HG03439 (cell line): ENCODE measurements around the gene TRAPPC1.
"Not testable (repeated sequence)": the region's sequence is repeated elsewhere in the genome, so short reads cannot be mapped to it uniquely, and the experiment has no call there.

Experiments
- ATAC-seq: cut with Tn5 transposase; IDR thresholded peaks from one replicate; pipeline ENCODE4 v1.9.1; 2021; ENCODE audit warnings: mild to moderate bottlenecking, moderate library complexity; ENCODE audit not compliant: unreplicated experiment

Gene TRAPPC1, protein sequence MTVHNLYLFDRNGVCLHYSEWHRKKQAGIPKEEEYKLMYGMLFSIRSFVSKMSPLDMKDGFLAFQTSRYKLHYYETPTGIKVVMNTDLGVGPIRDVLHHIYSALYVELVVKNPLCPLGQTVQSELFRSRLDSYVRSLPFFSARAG

DNA sequence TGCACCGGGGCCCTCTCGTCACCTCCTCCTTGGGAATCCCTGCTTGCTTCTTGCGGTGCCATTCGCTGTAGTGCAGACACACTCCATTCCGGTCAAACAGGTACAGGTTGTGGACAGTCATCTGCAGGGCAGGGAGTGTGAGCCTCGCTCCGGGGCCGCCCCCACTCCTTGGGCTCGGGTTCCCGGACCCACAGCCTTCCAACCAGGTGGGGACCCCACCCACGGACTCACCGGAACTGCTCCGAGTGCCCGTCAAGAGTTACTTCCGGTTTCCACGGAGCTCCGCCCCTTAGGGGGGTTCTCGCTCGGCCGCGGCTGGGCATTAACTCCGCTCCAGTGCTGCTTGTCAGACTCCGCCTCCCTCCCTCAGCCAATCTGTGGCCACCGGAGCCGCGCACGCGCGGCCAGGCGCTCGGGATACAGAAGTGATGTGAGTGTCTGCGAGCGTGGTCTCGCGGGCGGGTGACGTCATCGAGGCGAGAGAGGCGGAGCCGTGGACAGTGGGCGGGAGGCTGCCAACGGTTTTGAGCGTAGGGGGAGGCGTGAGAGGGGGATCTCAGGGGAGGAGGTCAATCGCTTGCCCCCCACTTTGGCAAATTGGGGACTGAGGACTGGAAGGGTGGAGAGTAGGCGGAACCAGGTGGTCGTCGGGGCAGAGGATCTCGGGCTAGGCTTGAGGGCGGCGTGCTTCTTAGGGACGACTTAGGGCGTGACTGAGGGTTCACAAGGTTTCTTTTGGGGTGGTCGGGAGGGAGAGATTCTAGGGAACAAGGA, at the start of gene TRAPPC1, which contains the start of gene CNTROB:
TRAPPC1 (minus strand) TSS at position 238 of the 774 bp plus-strand sequence; CDS start at position 121, 117 bp downstream.
CNTROB (plus strand) TSS at position 498 of the 774 bp plus-strand sequence. CDS start 874 bp downstream, outside the sequence.
- ATAC-seq: peak; percentile 87

DNA sequence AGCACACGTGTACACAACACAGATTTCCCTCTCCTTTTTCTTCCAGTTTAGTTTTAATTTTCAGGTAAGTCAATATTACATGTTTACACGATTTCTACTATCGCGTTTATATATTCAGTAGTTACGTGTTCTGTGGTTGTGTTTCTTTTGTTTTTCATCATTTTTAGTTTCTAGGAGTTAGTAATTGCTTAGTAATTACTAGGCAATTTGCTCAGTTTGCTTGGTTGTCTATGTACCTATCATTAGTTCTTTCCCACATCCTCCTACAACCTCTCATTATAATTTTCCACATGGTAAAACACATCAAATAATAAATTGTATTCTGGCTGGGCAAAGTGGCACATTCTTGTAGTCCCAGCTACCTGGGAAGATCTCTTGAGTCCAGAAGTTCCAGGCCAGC, 46.1 kb upstream of the TRAPPC1 start:
- no peak for ATAC-seq

DNA sequence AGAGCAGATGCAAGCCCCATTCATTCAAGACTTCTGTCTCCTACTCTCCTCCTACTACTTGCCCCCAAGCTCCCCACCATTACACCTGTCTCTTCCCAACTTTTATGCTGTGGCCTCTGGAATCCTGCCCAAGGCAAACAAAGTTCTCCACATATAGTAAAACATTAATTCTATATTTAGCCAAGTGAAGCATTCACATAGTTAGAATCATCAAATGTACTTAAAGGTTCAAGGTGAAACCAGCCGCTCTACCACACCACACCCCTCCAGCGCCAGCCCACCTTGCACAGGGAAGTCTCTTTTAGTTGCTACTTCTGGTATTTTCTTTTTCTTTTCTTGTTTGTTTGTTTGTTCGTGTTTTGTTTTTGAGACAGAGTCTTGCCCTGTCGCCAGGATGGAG, 45.3 kb upstream of the TRAPPC1 start:
- no peak for ATAC-seq

DNA sequence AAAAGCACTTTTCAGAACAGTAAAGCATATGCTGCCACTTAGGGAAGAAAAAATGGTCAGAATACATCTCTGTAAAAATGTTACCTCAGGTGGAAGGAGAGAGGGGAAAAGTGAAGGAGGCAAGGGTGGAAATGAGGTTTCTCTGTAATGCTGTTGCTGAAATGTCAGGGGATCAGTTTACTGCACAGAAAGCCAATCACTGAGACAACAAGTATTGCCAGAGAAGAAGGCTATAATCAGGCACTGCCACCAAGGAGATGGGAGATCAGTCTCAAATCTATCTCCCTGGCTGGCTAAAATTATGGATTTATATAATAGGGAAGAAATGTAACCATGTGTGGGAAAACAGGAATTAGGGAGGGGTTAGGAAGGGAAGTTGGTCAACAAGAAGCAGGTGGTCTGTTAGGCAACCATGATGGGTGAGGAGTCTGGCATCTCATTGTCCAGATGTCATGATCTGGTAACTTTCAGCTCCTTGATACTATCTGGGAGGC, 42.9 kb upstream of the TRAPPC1 start:
- no peak for ATAC-seq

DNA sequence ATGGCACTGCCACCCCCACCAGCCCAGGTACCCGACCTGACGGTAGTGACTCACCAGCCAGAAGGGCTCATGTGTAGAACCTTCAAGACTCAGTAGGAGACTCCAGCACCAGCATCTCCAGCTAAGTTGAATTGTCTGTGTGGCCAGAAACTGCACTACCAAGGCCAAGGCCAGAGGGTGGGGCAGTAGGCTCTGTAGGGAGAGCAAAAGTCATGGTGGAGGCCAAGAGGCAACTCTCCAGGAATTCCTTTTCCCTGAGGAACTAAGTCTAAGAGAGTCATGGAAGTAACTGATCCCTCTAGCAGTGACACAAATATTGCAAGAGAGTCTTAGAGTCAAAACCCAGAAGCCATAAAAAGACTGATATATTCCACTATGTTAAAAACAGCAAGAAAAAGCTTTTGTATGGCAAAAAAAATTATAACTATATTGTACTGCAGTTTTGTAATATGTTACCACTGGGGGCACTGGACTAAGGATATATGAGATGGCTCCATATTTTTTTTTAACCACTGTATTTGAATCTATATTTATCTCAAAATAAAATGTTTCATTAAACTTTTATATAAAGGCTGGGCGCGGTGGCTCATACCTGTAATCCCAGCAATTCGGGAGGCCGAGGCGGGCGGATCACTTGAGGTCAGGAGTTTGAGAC, 40.5 kb upstream of the TRAPPC1 start:
- no peak for ATAC-seq

DNA sequence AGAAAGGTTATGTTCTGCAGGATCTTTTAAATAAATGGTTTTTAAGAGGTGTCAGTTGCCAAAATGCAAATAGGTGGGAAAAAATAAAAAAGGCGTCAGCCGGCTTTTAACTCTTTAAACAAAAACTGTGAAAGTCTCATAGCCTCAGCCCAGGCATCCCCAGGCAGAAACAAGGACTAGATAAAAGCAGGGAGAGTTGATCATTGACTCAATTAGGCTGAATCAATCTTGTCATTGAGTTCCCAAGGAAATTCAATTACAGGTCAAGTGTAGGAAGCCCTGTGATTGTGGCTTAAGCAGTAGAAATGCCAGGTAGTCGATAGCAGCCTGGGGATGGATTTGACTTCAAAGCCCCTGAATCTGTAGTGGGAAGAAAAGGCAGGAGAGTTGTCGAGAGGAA, 39.9 kb upstream of the TRAPPC1 start:
- no peak for ATAC-seq

DNA sequence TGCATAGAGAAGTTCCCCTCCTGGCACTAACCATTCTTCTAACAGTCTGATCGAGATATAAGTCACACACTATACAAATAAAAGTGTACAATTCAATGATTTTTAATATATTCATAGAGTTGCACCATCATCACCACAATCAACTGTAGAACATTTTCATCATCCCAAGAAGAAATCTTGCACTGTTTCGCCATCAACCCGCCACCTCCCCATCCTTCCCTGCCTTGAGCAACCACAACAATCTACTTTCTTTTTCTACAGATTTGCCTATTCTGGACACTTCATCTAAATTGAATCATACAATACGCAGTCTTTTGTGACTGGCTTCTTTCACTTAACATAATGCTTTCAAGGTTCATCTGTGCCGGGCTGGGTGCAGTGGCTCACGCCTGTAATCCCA, 37.7 kb upstream of the TRAPPC1 start:
- ATAC-seq: no peak

DNA sequence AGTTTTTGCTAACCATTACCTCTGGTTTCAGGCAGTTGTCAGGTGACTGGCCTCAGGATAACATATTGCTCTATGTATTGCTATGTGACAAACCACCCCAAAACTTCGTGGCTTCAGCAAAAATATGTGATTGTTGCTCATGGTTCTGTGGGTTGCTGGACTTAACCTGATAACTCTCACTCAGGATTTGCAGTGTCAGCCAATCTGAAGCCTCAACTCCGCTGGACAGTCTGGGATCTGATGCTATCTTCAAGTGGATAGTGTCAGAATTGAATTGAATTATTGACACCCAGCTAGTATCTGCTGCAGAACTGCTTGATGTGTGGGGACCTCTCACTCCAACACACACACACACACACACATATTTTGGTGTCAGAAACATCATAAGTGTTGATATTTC, 36.0 kb upstream of the TRAPPC1 start:
- no peak for ATAC-seq

DNA sequence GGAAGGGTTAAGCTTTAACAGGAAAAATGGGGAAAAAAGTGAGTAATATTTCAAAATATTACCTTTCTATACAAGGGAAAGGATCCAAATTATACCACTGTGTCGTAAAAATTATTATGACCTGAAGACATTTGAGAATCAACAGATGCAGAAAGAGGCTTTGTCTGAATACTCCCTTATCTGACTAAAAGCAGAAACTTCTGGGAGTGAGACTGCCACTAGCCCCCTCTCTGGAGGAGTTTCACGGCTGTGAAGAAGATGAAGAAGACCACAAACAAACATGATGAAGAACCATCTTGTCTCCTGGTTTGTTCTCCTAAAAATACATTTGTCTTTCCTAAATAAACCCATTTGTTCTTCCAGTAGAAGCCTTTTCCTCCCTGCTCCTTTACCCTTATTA, 29.7 kb upstream of the TRAPPC1 start:
- ATAC-seq: no peak

DNA sequence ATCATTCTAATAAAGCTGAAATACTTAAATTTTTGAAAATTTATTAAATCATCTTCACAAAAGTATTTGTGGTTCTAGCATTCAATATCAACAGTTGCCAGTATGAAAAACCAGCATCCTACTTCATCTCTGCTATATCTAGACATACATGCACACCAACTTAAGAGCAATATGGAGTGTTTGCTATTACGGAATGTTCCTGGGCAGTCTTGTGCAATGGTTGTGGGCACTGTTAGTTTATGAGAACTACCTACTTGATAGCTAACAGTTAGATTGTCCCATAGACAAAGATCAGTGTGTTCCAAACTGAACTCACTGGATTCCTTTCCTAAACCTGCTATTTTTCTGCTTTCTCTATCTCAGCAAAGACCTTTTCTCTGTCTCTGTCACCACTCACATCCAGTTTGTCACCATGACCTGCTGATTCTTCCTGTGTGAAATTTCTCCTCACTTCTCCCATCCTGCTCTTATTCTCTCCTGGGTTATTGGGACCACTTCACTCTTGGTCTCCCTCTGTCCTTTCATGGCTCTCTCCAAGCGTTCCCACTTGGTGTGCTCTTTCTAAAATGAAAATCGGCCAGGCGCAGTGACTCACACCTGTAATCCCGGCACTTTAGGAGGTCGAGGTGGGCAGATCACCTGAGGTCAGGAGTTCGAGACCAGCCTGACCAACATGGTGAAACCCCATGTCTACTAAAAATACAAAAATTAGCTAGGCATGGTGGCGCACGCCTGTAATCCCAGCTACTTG, 27.9 kb upstream of the TRAPPC1 start:
- no peak for ATAC-seq

DNA sequence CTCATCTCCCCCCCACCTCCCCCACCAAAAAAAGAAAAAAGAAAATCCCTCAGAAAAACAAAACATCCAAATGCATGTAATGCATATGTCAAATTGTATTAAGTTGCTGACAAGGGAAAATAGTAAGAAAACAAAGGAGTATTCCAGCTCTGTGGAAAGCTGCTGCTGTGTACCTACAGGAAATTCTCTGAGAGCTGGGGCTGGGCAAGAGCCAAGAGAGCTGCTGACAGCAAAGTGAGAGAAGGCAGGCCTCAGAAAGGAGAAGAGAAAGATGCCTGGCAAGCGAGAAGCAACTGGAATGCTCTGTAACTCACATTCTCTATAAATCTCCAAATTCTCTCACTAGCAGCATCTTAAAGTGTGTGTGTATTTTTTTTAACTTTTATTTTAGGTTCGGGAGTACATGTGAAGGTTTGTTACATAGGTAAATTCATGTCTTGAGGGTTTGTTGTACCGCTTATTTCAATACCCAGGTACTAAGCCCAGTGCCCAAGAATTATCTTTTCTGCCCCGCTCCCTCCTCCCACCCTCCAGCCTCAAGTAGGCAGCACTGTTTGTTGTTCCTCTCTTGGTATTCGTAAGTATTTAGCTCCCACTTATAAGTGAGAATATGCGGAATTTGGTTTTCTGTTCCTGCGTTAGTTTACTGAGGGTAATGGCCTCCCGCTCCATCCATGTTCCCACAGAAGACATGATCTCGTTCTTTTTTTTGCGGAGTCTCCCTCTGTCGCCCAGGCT, 24.7 kb upstream of the TRAPPC1 start:
- ATAC-seq: no peak

DNA sequence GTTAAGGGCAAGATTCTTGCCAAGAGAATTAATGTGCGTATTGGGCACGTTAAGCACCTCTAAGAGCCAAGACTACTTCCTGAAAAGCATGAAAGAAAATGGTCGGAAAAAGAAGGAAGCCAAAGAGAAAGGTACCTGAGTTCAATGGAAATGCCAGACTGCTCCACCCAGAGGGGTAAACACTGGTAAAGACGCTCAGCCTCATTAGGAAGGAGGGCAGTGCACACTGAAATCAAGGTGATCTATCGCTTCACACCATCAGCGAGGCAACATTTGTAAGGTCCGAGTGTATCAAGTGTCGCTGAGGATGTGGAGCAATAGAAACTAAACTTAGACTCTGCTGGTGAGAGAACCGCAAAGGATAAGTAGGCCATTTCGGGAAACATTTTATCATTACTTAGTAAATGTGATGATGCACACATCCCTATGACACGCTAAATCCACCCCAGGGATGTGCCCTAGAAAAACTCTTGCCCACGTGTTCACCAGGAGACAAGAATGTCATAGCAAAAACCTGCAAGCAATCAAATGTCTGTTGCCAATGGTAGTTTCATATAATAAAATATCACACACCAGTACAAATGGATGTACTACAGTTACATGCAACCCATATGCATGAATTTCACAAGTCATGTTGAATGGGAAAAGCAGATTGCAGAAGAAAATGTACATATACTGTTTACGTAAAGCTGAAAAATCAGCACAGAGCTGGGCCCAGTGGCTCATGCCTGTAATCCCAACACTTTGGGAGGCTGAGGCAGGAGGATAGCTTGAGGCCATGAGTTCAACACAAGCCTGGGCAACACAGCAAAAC, 23.9 kb upstream of the TRAPPC1 start:
- ATAC-seq: no peak

DNA sequence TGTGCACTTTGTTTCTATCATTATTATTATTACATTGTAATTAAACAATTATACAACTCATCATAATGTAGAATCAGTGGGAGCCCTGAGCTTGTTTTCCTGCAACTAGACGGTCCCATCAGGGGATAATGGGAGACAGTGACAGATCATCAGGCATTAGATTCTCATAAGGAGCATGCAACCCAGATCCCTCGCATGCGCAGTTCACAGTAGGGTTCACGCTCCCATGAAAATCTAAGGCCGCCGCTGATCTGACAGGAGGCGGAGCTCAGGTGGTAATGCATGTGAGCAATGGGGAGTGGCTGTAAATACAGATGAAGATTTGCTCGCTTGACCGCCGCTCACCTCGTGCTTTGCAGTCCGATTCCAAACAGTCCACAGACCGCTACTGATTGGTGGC, 21.5 kb upstream of the TRAPPC1 start:
- ATAC-seq: not testable (repeated sequence)

DNA sequence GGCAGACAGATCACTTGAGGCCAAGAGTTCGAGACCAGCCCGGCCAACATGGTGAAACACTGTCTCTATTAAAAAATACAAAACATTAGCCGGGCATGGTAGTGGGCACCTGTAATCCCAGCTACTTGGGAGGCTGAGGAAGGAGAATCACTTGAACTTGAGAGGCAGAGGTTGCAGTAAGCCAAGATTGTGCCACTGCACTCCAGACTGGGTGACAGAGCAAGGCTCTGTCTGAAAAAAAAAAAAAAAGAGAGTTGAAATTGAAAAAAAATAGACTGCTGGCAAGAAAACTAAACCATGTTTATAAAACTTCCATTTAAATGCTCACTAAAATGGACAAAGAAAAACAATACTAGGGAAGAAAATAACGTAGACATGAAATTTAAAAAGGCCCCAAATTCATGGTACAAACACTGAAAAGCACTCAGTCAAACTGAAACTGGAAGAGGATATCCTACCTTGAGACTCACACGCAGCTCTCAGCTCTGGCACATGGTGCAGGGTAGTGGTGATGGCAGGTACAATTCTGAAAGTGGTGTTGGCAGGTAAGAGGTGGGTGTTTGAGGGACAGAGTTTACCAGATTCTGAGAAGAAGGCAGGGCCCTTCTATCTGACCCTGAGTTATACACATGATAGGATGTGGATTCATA, 19.5 kb upstream of the TRAPPC1 start:
- no peak for ATAC-seq

DNA sequence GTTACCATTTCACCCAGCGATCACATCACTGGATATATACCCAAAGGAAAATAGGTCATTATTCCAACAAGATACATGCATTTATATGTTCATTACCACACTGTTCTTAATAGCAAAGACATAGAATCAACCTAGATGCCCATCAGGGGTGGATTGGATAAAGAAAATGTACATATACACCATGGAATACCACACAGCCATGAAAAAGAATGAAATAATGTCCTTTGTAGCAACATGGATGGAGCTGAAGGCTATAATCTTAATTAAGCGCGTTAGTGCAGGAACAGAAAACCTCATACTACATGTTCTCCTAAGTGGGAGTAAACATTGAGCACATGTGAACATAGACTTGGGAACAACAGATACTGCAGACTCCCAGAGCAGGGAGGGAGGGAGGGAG, 18.8 kb upstream of the TRAPPC1 start:
- ATAC-seq: no peak

DNA sequence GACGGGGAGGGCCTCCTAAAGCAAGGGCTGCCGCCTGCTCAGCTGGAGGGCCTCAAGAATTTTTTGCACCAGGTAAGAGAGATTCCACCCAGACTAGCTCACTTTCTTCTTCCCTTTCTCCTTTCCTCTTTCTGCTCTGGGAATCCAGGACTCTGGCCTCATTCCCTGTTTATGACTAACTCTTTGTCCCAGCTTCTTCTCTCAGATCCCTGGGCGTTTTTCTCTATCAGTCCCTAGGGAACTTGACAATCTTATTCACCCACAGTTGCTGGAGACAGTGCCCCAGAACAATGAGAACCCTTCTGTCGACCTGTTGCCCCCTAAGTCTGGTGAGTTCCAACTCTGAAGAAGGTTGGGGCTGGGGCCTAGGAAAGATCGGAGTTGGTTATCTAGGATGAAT, 15.9 kb upstream of the TRAPPC1 start:
- no peak for ATAC-seq

DNA sequence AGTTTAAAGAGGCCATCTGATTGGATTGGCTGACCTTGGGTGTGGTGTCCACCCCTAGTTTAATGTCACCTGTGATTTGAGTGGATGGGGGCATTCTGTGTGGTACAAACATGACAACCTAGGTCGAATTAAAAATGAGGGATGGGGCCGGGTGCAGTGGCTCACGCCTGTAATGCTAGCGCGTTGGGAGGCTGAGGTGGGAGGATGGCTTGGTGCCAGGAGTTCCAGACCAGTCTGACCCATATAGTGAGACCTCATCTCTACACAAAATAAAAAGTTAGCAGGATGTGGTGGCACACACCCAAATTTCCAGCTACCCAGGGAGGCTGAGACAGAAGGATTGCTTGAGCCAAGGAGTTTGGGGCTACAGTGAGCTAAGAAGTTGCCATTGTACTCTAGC, 14.7 kb upstream of the TRAPPC1 start:
- no peak for ATAC-seq

DNA sequence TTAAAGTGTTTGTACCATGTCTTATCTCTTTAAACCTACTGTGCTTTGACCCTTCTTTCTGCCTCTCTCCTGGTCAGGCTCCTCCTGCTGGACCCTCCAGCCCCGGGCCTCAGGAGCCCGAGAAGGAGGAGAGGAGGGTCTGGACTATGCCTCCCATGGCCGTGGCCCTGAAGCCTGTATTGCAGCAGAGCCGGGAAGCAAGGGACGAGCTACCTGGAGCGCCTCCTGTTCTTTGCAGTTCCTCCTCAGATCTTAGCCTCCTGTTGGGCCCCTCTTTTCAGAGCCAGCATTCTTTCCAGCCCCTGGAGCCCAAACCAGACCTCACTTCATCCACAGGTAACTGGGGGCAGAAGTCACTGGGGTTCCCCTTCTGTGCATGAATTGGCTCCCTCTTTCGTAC, 13.9 kb upstream of the TRAPPC1 start:
- ATAC-seq: no peak

DNA sequence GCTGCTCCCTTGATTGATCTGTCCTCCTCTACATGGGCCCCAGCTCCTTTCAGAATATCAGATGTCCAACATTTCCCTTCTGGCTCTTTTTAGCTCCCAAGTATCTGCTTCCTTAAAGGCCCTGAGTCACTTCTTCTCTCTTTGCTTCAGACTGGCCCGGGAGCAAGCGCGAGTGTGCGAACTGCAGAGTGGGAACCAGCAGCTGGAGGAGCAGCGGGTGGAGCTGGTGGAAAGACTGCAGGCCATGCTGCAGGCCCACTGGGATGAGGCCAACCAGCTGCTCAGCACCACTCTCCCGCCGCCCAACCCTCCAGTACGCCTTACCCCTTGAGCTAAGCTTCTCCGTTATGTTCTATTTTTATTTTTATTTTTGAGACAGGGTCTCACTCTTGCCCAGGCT, 12.6 kb upstream of the TRAPPC1 start:
- no peak for ATAC-seq
